Thoracic aorta (tissue), 2 donors: Measurements from ENCODE around the gene PAOX. TPM values are rescaled to one million over a fixed set of nuclear protein-coding genes. Genes with fewer than 3 reads are reported as not detected.

Source experiments
- ATAC-seq: fragments of 150-250 bp; one replicate; pipeline ENCODE4 v1.8.0; 2017; ENCODE audit warnings: low read depth; ENCODE audit not compliant: insufficient number of reproducible peaks, low FRiP score
- DNase-seq: peaks from one replicate; pipeline ENCODE4 v3.0.0-alpha.2; 2020; ENCODE audit warnings: low spot score
- H3K27ac ChIP-seq, 2 donors: fragments of 200-600 bp; sonication (generic); 1 replicate in 1 of 2; 2 replicates in 1 of 2; pipeline ENCODE4 v1.5.1; 2016; ENCODE audit warnings: mild to moderate bottlenecking in 2 of 2, moderate library complexity in 2 of 2
- H3K27me3 ChIP-seq: fragments of 200-600 bp; sonication (generic); replicated peaks from 2 replicates; pipeline ENCODE4 v1.6.0; 2016; ENCODE audit warnings: mild to moderate bottlenecking; ENCODE audit not compliant: insufficient read depth
- H3K36me3 ChIP-seq: fragments of 200-600 bp; sonication (generic); one replicate; pipeline ENCODE4 v1.5.1; 2016
- H3K4me1 ChIP-seq, 2 donors: fragments of 200-600 bp; sonication (generic); 1 replicate in 1 of 2; 2 replicates in 1 of 2; pipeline versions ENCODE4 v1.5.1 to v1.6.0; 2016; ENCODE audit warnings: low read depth in 2 of 2, mild to moderate bottlenecking in 1 of 2; ENCODE audit not compliant: control insufficient read depth in 1 of 2
- H3K4me3 ChIP-seq: fragments of 200-600 bp; sonication (generic); 2 replicates; pipeline ENCODE4 v1.5.1; 2016; ENCODE audit warnings: mild to moderate bottlenecking
- H3K9me3 ChIP-seq: fragments of 200-600 bp; sonication (generic); 2 replicates; pipeline ENCODE4 v1.5.1; 2016
- CTCF ChIP-seq: fragments of 200-600 bp; sonication (generic); IDR thresholded peaks from one replicate; pipeline ENCODE4 v1.5.1; 2019; ENCODE audit warnings: antibody characterized with exemption
- total RNA-seq, 2 donors: library from RNA; depleted of rRNA; stranded (reverse); fragments of >200 nt; gene quantifications; one replicate each; pipeline versions ENCODE4 v1.1.0 to v1.2.3, GENCODE V29; 2016

Gene PAOX
- total RNA-seq, 2 donors from 2014 or later: 7.0 to 9.1 TPM

GRCh38 chr10:133393401-133394063, 14.5 kb downstream of the PAOX start:
- H3K27ac ChIP-seq: peak overlapping the region in 1 of 2 donors; percentile 69
- TF ChIP-seq CTCF: no peak
- H3K9me3 ChIP-seq: no peaks in the 10 kb centered on the region
- H3K36me3 ChIP-seq: peaks cover 7% of the 10 kb centered on the region
- peak overlapping the region; percentile 98 for H3K4me3 ChIP-seq
- no peaks in the 10 kb centered on the region for H3K27me3 ChIP-seq
- H3K4me1 ChIP-seq: peaks cover 10 to 15% of the 10 kb centered on the region in 2 donors
- no peak for ATAC-seq
- no peak for DNase-seq

GRCh38 chr10:133394064-133394663, 15.1 kb downstream of the PAOX start, which contains the start of gene MTG1:
MTG1 (plus strand) TSS chr10:133394157; CDS start chr10:133394221, 64 bp downstream.
- peak; percentile 37 for TF ChIP-seq CTCF
- ATAC-seq: peak; percentile 83
- Histone ChIP-seq H3K4me1 (peaks cover 10 to 15% of the 10 kb centered on the region in 2 donors), H3K4me3 (peak within 1 kb of the TSS; percentile 98), H3K36me3 (peaks cover 11% of the 10 kb centered on the region), H3K27me3 (no peaks in the 10 kb centered on the region), H3K27ac (peak within 1 kb of the TSS; percentile 69 to 71), H3K9me3 (no peaks in the 10 kb centered on the region)
- peak; percentile 62 for DNase-seq

GRCh38 chr10:133394801-133395221, 15.7 kb downstream of the PAOX start:
- H3K27ac ChIP-seq: peak overlapping the region; percentile 69 to 71
- no peak for TF ChIP-seq CTCF
- DNase-seq: no peak
- H3K4me3 ChIP-seq: peak overlapping the region; percentile 98
- H3K36me3 ChIP-seq: peaks cover 15% of the 10 kb centered on the region
- ATAC-seq: no peak
- H3K4me1 ChIP-seq: peaks cover 10 to 15% of the 10 kb centered on the region in 2 donors
- no peaks in the 10 kb centered on the region for H3K9me3 ChIP-seq
- no peaks in the 10 kb centered on the region for H3K27me3 ChIP-seq

- H3K36me3 ChIP-seq: peaks cover 20% of the 10 kb centered on the region
- H3K27ac ChIP-seq: no peak overlapping the region
- ATAC-seq (no peak), DNase-seq (no peak)
- H3K4me3 ChIP-seq: no peak overlapping the region
- no peak for TF ChIP-seq CTCF
- no peaks in the 10 kb centered on the region for H3K9me3 ChIP-seq
- H3K4me1 ChIP-seq: peaks cover 10 to 15% of the 10 kb centered on the region in 2 donors
- no peaks in the 10 kb centered on the region for H3K27me3 ChIP-seq
These were observed 17.1 kb downstream of the PAOX start for GRCh38 chr10:133396035-133396624.

GRCh38 chr10:133397938-133398337, 18.9 kb downstream of the PAOX start:
- TF ChIP-seq CTCF: no peak
- Histone ChIP-seq H3K27ac (no peak overlapping the region), H3K9me3 (no peaks in the 10 kb centered on the region), H3K27me3 (no peaks in the 10 kb centered on the region), H3K4me1 (peaks cover 10 to 15% of the 10 kb centered on the region in 2 donors), H3K4me3 (no peak overlapping the region), H3K36me3 (peaks cover 28% of the 10 kb centered on the region)
- ATAC-seq: no peak
- no peak for DNase-seq
